ENCODE data around the gene NDC80.

DNA sequence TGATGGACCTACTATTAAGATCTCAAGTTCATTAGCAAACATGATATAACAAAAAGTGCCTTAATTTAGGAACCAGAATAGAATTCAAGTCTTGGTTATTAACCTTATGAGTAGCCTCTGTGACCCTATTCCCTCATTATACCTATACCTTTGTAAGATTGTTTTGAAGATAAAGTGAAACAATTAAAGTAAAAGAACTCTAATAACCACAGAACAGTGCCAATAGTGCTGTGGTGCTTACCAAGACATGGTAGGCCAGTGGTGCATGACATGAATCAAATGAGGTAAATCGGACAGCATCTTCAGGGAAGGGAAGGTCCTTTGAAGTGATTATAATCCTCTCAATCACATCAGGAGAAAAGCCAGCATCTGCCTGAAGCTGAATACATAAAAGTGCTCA lies 36.5 kb upstream of the NDC80 start:
- TF ChIP-seq, protein P1, sequence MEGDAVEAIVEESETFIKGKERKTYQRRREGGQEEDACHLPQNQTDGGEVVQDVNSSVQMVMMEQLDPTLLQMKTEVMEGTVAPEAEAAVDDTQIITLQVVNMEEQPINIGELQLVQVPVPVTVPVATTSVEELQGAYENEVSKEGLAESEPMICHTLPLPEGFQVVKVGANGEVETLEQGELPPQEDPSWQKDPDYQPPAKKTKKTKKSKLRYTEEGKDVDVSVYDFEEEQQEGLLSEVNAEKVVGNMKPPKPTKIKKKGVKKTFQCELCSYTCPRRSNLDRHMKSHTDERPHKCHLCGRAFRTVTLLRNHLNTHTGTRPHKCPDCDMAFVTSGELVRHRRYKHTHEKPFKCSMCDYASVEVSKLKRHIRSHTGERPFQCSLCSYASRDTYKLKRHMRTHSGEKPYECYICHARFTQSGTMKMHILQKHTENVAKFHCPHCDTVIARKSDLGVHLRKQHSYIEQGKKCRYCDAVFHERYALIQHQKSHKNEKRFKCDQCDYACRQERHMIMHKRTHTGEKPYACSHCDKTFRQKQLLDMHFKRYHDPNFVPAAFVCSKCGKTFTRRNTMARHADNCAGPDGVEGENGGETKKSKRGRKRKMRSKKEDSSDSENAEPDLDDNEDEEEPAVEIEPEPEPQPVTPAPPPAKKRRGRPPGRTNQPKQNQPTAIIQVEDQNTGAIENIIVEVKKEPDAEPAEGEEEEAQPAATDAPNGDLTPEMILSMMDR (conservative IDR thresholded peaks at IDR 0.05) = no peak
- no peak for TF ChIP-seq EZH2 (IDR thresholded peaks at IDR 0.05; ENCODE audit: low read depth)

Measured in PC-9 (cell line).